HG02981 (cell line): Measurements from ENCODE around the gene TAC3.
"Not testable (repeated sequence)": the region's sequence is repeated elsewhere in the genome, so short reads cannot be mapped to it uniquely, and the experiment has no call there.

ENCODE experiments used
- ATAC-seq: cut with Tn5 transposase; IDR thresholded peaks from one replicate; pipeline ENCODE4 v1.9.1; 2021; ENCODE audit warnings: mild to moderate bottlenecking, moderate library complexity; ENCODE audit not compliant: unreplicated experiment

The TAC3 gene

DNA sequence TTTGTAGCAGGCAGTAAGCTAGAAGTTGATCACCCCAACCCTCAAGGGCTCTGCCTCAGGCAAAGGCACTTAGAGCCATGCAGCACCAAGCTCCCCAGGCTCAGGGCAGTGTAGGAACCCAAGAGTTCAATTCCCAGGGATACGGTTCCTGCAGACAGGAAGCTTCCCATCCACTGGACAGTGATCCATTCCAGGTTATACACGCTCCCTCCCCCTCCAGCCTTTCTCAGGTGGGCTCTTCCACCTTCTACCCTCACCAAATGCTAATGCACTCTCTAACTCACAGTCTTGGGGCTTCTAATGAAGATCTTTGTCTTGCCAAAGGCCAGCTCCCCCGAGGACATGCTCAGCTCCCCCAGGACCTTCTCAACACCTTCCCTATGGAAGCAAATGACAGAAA lies 20.9 kb upstream of the TAC3 start:
- ATAC-seq, result no peak

DNA sequence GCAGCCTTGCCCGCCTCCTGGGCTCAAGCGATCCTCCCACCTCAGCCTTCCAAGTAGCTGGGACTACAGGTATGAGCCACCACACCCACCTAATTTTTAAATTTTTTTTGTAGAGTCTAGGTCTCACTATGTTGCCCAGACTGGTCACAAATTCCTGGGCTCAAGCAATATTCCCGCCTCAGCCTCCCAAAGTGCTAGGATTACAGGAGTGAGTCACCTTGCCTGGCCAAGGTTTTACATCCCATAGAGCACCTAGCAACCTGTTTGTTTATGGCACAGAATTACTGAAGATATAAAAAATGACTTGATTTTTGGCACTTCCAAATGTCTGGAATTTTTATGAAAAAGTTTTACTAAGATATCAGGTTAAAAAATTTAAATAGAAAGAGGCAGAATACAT lies 17.1 kb upstream of the TAC3 start:
- ATAC-seq, result no peak

DNA sequence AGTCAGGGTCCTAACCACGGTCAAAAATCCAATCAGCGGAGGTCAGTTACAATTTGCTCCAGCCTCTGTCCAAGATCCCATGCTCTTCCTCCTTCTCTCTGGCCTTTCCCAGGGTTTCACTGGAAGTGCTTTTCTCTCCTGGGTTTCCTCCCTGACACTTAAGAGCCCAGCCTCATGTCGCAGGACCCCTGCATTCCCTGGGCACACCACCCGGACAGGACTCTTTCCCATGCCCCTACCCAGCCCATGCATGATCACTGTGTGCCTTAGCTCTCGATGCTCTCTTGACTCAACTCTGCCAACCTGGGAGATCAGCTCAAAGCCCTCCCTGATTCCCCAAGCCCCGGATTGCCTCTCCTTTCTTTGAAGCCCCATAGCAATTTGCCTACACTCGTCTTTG lies 15.5 kb upstream of the TAC3 start:
- no peak for ATAC-seq

DNA sequence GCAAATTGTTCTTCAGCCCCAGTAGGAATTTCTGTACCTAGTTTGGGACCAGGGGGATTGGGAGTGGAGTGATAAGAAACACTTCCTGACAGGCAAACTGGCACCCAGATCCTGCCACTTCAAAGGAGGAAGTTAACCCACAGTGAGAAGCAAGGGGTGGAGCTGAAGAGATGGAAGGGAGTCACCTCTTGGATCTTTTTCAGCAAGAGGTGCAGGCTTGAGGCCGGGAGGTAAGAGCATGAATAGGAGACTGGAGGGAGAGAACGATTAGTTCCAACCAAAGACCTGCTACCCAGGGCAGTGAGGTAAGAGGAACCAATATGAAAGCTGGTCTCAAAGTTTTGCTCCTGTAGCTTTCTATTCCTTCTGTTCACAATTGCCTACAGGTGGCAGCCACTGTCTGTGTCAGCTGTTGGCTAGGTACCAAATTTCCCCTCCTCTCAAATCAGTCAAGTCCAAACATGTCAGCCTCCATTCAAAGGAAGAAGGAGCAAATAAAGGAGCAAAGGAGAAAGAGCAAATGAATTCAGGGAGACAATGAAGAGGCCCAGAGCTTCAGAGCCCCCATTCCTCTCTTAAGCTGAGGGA lies 14.9 kb upstream of the TAC3 start:
- no peak for ATAC-seq

DNA sequence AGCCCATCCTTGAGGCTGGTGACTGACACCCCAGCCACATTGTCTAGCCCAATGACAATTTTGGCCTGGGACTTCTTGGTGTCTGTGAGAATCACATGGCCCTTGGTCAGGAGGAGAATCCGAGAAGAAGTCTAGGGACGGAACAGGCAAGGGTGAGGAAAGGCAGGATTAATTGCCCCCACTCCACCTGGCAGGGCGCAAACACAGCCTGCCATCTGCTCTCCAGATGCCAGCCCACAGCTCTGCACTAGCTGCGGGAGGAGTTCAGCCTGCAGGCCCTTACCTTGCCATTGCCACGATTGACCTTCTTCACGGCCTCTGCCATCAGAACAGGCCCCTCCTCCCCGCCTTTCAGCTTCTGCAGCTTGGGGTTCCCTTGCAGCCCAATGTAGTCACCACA lies 13.1 kb upstream of the TAC3 start:
- ATAC-seq, result no peak

DNA sequence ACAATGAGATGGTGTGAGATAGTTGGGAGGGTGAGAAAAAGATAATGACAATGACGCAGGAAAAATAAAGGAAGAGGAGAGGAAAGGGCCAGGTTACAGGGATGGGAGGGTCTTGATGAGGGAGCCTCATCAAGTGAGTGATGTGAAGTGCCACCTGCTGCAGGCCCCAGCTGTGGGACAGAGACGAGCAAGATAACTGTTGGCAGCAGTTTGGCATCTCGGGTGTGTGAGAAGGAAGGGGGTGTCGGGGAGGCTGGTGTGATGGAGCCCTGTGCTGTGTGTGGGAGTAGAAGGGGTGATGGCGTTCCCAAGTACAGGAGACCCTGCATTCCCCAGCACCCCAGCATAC lies 11.4 kb upstream of the TAC3 start:
- ATAC-seq, result no peak

DNA sequence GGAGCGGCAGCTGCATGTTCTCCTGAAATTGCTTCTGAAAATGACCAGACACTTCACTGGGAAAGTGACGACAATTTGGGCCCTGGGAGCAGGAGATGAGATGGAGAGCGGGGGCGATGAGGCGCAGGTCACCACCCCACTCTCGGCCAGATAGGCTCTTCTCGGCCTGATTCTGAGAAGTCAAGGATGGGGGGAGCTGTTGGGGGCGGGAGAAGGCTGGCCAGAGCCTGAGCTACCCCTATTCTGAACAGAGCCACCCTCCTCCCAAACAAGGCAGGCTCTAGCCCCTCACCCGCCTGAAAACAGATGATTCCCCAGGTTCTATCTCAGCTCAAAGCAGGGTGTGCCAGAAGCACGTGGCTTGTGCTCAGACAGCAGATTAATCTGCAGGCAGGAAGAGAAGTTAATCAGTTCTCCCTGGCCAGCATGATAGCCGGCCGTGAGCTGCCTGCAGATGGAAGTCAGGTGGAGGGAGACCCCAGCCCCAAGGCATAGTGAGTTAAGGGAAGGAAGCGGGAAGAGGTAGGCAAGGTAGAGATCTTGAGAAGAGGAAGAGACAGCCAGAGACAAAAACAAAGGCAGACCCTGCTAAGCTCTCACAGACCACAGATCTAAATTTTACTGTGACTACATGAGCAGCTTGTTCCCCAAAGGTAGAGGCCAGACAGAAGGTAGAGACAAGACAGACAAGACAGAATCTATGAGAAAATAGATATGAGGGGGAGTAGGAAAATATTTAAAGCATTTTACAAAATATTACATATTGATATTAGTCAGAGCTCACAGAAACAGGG lies 10.9 kb upstream of the TAC3 start:
- ATAC-seq, result no peak

DNA sequence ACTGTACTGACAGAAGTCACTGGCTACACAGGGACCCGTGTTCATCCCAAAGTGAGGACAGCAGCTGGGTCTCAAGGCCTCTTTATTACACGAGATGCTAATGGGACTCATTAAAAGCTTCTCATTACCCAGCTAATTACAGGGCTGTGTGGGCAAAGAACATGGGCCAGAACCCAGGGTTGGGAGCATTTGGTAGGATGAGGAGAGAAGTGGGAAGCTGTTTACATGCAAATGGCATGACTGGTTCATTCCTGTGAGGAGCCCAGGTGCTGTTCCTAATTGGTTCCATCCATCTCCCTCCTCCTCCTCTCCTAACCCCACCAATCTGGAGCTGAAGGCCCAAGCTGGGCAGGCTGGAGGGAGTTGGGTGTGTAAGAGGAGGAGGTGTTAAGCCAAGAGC lies 8.9 kb upstream of the TAC3 start:
- ATAC-seq, result no peak

DNA sequence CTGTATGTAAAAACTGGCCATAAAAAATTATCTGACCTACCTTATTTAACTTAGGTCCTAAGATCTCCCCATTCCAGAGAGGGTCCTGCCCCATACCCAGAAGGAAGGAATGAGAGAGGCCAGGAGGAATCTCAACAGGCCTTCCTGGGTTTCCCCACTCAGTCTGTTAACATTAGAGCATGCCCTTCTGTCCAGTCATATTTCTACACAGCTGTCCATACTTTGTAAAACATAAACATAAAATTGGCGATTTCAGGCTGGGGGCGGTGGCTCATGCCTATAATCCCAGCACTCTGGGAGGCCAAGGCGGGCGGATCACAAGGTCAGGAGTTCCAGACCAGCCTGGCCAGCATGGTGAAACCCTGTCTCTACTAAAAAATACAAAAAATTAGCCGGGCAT lies 6.0 kb upstream of the TAC3 start:
- ATAC-seq, result not testable (repeated sequence)

DNA sequence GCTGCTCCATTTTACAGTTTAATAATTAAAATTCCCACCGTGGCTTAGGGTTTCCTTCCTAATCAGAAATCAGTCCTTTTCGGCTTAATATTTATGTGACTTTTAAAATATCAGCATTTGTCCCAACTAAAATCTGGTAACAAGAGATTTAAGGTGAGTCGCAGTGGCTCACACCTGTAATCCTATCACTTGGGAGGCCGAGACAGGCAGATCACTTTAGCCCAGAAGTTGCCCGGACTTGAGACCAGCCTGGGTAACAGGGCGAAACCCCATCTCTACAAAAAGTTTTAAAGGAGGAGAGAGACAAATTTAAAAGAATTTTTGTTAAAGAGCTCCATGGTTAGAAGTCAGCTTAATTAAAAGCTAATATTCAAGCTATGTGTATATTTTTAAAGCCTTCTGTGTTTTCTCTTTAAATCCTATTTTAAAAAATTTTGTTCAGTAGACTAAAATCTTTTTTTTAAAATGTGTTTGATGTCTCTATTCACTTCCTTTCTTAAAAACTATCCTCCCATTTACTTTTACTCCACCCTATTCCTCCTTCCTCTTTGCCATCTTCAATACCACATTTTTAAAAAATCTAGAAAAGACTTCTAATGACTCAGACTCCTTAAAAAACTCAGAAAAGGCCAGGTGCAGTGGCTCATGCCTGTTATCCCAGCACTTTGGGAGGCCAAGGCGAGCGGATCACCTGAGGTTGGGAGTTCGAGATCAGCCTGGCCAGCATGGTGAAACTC lies 3.8 kb upstream of the TAC3 start:
- ATAC-seq, result no peak

DNA sequence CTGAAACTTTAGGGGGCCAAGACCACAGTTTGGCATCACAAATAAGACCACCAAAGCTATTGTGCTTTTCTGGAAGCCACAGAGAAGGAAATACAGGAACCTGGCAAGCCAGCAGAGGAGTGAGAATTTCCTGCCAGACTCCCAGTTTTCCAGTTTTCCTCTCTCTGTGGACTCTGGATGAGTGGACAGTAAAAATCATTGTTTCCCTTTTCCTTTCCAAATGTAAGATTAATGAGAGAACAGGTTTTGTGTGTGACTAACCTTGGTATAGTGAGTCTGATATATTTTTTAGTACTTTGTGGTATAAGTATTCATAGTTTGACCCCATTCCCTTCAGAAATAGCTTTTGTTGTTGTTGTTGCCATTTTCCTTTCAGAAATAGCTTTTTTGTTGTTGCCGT lies 2.6 kb upstream of the TAC3 start:
- no peak for ATAC-seq

DNA sequence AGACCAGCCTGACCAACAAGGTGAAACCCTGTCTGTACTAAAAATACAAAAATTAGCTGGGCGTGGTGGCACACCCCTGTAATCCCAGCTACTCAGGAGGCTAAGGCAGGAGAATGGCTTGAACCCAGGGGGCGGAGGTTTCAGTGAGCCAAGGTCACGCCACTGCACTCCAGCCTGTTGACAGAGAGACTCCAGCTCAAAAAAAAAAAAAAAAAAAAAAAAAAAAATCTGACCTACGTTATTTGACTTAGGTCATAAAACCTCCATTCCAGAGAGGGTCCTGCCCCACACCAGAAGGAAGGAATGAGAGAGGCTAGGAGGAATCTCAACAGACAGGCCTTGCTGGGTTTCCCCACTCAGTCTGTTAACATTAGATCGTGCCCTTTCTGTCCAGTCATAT lies 2.0 kb upstream of the TAC3 start:
- not testable (repeated sequence) for ATAC-seq

DNA sequence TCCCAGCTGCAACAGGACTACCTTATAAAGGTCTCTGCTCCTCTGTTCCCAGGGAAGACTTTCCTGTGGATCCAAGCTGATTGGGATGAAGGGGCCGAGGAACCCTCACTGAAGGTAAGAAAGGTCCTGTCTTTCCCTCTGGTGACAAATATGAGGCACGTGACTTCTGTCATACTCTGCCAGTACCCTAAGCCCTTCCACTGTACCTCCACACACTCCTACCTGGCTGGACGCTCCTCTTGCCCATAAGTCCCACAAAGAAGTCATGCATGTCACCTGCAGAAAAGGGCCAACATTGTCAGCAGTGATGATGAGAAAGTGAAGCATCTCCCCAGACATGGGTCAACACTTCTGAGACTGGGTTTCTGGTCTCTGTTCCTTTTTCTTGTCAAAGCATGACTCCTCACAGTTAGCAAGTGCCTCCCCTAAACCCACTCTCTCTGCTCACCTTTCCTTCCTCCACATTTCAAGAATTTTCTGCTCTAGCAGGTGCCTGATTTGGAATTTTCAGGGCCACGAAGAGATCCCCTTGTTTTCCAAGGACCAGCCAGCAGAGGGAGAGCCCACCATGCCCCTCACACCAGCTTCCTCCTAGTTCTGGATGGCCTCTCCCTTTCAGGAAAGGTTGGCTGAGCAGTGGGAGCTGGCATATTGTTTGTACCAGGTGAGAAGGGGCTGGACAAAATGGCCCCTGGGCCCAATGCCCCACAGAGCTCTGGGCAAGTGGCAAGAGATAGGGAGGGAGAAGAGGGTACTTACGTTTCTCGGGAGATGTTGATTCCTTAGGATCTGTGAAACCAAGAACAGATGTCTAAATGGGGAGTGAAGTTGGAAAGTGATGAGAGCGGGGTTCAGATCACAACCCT lies 3.5 kb downstream of the TAC3 start:
- no peak for ATAC-seq

DNA sequence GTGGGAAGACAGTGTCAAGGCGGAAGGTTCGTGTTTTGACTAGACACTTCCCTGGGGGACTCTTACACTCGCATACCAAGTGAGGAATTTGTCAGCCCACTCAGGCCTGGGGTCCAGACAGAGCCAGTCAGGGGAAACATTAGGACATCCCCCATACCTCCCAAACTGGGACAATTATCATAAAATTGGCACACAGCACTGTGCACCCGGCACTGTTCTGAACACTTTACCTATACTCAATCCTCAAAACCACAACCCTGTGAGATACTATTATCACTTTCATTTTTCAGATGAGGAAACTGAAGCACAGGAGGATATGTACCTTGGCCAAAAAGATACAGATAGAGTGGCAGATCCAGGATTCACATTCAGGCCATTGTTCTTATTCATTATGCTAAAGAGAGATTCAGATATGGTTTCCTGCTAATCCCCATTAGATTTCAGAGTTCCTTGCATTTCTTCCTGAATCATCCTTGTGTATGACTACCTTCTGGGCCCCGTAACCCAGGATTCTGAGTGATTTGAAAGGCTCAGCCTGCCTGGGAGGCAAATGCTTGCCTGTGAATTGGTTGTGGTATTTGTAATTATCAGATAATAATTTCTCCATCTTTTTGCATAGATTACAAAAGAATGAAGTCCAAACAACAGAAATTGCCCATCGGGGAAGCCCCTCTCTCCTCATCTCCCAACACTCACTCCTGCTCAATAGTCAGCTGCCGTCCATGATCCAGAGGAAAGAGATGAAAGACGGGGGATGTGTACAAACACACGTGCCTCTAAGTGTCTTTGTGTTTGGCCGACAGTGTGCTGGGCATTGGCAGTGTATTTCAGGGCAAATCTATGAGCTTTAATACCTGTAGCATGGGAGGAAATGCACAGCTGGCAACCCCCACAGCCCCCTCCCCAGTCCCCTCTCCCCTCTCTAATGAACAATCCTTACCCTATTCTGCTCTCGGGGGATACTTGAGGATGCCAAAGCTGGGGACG lies 4.6 kb downstream of the TAC3 start:
- peak; percentile 46 for ATAC-seq

DNA sequence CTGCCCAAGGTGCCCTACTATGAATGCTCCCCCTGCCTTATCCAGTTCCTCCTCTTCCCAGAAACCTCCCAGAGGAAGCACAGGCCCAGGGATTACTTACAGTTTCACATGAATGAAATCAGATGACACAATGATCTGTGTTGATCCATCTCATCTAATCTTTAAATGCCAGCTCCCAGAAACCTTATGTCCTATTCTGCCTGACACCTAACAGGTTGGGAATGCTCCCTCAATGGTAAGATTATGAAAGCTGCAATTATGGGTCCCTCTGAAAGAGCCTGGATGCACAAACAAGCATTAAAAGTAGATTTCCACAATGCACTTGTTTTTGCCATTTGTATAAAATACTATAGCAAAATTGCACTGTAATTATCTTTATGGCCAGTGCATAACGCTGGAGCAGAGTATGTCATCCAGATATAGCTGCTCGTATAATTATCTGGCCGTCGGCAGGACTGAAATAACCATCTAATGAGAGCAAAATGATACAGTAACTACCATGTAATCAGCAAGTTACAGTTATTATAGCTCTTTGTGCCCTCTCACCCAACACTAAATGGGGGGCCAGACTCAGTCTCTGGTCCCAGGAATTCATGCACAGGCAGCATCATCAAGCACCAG lies 5.6 kb downstream of the TAC3 start:
- no peak for ATAC-seq

DNA sequence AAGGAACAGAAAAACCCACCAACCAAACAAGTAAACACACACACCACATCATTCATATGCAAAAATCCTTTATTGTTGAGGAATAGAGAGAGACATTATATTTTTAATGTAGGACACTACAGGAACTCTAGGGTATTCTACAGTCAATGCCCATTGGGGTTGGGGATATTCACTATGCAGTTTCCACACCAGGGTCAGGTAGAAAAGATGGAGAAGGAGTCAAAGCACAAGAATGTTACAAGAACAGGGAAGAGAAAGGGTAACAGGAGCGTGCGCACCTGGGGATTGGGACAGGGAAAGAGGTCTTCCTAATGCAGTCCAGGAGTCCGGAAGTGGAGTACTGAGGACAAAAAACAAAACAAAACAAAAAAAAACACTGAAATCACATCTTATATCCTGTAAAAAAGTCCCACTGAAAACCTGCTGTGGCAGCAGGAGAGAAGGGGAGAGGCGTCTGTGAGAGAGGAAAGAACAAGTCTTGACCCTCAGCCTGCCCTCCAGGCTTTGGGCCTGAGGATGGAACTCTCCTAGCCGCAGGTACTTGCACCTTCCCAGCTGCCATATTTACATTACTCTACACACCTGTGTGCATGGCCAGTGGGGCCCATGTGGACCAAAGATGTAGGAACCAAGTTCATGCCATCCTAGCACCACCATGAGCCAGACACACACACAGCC lies 6.2 kb downstream of the TAC3 start:
- ATAC-seq, result no peak

DNA sequence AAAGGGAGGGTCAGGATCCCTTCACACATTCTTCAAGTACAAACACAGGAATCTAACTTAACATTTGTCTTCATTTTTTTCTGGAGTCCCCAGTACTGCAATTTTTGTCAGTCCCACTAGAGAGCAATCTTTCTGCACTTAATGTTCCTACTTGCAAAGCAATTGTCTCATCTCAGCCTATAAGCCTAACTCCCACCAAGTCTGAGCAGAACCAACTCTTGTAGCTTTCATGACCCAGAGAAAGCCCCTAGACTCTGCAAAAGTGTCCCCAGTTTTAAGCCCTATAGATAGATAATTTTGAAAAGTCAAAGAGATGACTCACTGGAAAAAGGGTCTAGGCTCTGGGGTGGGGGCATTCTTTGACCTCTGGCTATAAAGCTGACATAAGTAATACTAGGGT lies 8.2 kb downstream of the TAC3 start:
- ATAC-seq, result no peak

DNA sequence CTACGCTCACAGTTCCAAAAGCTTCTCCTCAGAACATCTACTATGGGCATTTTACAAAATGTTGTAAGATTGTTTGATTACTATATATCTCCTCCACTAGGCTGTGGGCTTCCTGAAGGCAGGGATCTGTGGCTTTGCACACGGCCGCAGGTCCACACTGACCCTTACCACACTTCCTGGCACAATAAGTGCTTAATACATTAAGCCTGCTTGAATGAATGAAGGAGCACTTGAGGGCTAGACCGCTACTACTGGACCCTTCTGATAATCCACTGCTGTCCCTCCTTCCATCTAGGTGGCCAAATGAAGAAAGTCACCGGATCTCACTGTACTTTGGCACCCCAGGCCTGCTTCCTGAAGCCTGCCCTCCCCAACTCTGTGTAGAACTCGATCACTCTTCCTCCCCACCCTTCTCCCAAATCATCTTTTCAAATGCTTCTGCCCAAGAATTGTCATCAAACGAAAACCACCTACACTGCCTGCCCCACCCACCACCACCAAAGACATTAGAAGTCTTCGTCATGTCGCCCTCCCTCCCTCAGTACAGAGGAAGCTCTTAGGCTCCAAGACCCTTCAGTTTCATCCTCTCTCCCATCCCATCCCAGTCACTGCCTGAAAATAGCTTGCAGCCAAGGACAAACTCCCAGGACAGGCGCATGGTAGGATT lies 9.4 kb downstream of the TAC3 start:
- no peak for ATAC-seq
